ENCODE results near the gene LASP1NB.
A peak's percentile ranks its signal among the peaks of the same experiment; 100 is the strongest.

LASP1NB gene

DNA sequence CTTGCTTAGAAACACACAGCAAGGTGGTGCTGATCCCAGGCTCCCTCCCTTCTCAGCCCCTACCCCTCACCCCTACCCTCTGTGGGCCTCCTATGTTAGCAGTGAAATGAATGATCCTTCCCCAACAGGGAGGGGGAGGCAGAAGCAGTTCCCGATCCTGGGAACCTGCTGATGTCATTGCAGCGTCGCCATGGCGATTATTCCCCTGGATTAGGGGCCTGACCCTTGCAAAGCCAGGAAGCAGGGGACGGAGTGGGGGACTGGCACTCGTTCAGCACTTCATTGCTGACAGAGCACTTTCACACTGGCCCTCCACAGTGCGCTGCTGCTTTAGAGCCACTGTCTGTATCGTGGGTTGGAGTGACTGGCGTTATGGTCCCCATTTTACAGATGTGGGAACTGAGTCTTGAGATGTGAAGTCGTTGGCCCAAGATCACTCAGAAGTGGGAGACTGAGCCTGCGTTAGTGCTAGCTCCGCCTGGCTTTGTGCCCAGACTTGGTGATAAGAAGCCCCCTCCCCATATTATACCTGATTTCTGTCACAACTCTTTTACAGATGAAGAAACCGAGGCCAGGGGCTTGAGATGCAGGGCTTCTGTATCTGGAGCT is 29.0 kb upstream of the LASP1NB start:
- no peak for DNase-seq (ENCODE audit: low read depth in 2 of 2)
- TF ChIP-seq, protein P1, sequence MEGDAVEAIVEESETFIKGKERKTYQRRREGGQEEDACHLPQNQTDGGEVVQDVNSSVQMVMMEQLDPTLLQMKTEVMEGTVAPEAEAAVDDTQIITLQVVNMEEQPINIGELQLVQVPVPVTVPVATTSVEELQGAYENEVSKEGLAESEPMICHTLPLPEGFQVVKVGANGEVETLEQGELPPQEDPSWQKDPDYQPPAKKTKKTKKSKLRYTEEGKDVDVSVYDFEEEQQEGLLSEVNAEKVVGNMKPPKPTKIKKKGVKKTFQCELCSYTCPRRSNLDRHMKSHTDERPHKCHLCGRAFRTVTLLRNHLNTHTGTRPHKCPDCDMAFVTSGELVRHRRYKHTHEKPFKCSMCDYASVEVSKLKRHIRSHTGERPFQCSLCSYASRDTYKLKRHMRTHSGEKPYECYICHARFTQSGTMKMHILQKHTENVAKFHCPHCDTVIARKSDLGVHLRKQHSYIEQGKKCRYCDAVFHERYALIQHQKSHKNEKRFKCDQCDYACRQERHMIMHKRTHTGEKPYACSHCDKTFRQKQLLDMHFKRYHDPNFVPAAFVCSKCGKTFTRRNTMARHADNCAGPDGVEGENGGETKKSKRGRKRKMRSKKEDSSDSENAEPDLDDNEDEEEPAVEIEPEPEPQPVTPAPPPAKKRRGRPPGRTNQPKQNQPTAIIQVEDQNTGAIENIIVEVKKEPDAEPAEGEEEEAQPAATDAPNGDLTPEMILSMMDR (IDR thresholded peaks at IDR 0.05; ENCODE audit: low read depth, low read length) = no peak
- H3K4me3 ChIP-seq (replicated peaks in 1 of 2; ENCODE audit: low read depth in 2 of 2, low read length in 2 of 2) = no peak overlapping the region

DNA sequence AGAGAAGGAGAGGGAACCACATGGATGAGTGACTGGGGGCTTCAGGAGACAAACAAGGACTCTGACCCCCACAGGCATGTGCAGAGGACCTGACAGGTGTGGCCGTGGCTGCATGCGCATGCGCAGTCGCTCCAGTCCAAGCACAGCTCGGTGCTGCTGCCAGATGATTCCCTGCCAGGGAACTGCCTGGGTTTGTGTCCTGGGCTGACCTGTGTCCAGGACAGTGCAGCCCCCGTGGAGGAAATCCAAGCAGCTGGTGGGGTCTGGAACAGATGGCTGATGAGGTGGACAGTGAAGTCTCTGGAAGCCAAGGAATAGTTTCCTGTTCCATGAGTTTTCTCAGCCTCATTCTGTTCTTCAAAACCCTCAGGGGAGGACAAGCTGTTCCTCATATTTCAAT is 28.2 kb upstream of the LASP1NB start:
- no peak overlapping the region for H3K4me3 ChIP-seq (replicated peaks in 1 of 2; ENCODE audit: low read depth in 2 of 2, low read length in 2 of 2)
- DNase-seq (ENCODE audit: low read depth in 2 of 2) = peak; percentile 61 to 76
- TF ChIP-seq, protein P1 (IDR thresholded peaks at IDR 0.05; ENCODE audit: low read depth, low read length) = no peak

DNA sequence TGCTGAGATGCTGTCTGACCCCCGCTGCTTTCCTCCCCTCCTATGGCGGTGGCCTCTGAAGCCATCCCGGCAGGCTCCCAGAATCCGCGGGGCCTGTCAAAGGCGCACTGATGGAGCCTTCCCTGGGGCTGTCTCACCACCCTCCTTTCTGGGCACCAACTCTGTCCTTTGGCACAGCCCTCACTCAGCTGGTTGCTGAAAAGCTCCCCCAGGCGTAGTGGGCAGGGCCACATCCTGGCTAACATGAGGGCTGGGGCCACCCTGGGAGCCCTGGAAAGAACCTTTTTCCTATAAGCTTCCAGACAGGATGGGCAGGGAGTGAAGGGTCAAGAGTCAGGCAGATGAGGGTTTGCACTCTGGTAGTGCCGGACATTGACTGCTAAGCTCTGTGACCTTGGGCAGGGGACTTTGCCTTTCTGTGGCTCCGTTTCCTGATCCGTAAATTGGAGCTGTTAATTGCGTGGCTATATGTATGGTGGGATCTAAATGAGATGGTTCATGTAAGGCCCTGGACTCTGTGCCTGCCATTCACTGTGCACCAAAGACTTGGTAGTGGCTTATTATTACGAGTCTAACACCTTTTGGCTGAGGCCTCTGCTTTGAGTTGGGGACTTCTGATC is 27.6 kb upstream of the LASP1NB start:
- DNase-seq (ENCODE audit: low read depth in 2 of 2) = no peak
- TF ChIP-seq, protein P1 (IDR thresholded peaks at IDR 0.05; ENCODE audit: low read depth, low read length) = no peak
- no peak overlapping the region for H3K4me3 ChIP-seq (replicated peaks in 1 of 2; ENCODE audit: low read depth in 2 of 2, low read length in 2 of 2)

DNA sequence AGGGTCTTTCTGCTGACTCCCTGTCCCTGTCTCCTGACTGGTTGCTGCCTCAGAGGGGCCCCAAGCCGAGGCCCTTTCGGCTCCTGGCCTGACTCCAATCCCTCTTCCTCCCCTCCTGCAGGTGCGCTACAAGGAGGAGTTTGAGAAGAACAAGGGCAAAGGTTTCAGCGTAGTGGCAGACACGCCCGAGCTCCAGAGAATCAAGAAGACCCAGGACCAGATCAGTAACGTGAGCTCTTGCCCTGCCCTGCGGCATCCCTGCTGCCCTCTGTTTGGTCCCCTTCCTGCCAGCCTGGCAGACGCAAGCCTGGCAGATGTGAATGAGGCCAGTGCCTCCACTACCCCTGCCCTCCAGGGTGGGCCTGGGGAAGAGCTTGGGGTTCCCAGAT is 27.1 kb upstream of the LASP1NB start:
- TF ChIP-seq, protein P1 (IDR thresholded peaks at IDR 0.05; ENCODE audit: low read depth, low read length) = no peak
- no peak for DNase-seq (ENCODE audit: low read depth in 2 of 2)
- no peak overlapping the region for H3K4me3 ChIP-seq (replicated peaks in 1 of 2; ENCODE audit: low read depth in 2 of 2, low read length in 2 of 2)

DNA sequence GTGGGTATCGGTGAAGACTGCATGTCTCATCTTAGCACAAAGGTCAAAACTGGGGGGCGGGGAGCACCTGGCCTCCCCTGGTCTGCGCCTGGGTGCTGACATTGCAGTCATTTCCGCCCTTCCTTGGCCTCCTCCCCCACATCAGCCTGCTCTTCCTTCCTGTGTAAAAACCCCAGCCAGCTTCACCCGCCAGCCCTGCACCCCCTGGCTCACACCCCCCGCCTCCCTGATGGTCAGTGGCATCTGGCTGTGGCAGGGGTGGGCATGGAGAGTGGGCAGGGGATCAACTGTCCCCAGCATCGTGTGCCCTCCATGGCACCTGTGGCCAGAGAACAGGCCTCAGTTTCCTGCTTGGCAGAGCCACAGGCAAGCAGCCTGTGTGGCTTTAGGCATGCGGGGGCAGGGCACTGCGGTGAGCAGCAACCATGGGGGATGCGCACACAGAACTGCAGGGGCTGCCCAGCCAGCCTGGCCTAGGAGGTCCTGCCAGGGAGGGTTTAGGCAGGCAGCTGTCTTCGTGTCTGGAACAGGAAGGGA is 26.5 kb upstream of the LASP1NB start:
- DNase-seq (ENCODE audit: low read depth in 2 of 2) = peak in 1 of 2 donors; percentile 69
- TF ChIP-seq, protein P1 (IDR thresholded peaks at IDR 0.05; ENCODE audit: low read depth, low read length) = no peak

DNA sequence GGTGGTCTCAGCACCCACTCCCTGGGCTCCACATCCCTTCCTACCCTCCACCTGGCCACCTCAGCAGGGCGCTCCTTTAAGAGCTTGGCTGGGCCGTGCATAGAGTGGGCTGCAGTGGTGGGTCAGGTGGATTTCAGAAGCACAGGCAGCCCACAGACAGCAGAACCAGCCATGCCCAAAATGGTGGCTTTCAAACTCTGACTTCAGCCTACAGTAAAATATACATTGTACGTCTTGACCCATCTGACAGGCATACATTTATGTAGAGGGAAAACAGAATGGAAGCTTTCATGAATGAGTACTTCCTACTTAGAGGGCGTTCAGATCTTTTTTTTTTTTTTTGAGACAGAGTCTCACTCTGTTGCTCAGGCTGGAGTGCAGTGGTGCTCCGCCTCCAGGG is 26.0 kb upstream of the LASP1NB start:
- no peak overlapping the region for H3K4me3 ChIP-seq (replicated peaks in 1 of 2; ENCODE audit: low read depth in 2 of 2, low read length in 2 of 2)
- TF ChIP-seq, protein P1 (IDR thresholded peaks at IDR 0.05; ENCODE audit: low read depth, low read length) = no peak
- no peak for DNase-seq (ENCODE audit: low read depth in 2 of 2)

More for the DNA sequence above, 26.5 kb upstream of the LASP1NB start:
- no peak overlapping the region for H3K4me3 ChIP-seq (replicated peaks in 1 of 2; ENCODE audit: low read depth in 2 of 2, low read length in 2 of 2)
